ENCODE measurements around the gene SYNE2.

The SYNE2 gene

DNA sequence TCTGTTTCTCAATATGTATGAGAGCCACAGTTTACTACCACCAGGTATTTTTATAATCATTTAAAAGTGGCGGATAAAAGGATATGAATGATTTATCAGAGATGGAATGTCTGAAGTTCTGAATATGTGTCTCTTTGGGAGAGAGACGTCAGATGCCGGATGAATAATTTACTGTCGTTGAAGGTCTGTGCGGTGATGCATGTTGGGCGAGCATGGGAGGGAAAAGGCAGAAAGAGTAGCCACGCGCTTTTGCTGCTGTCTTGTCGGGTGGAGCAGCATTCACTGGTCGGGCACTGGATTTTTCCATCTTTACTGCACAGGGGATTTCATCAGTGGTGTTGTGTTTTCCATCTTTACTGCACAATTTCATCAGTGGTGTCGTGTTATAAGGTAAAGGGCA lies 65.6 kb downstream of the SYNE2 start:
- no peak for DNase-seq

GRCh38 chr14:63922696-63923421 lies 70.1 kb downstream of the SYNE2 start:
- no peak for DNase-seq

DNA sequence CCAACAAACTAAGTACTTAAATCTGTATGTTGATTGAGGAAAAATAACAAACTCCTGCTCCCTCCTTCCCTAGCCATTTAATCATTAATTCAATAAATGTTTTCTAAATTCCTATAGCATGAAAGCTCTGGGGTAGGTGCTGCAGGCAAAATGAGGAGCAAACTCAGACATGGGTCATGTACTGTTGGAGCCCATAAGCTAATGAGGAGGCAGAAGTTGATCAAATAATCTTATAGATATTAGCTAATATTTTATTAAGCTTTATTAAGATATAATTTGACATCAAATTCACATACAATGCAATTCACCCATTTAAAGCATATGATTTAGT lies 70.6 kb downstream of the SYNE2 start:
- DNase-seq: no peak

DNA sequence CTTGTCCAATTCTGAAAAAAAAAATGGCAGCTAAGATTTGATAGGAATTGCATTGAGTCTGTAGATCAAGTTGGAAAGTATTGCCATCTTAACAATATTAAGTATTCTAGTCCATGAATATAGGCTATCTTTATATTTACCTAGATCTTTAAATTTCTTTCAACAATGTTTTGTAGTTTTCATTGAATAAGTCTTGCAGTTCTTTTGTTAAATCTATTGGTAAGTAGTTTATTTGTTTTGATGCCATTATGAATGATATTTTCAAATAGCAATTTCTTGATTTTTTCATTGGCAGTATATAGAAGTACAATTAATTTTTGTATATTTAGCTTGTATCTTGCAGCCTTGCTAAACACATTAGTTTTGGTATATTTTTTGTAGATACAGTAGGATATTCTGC lies 71.6 kb downstream of the SYNE2 start:
- DNase-seq: no peak

- no peak for DNase-seq
Measured at GRCh38 chr14:63926641-63927040, 73.8 kb downstream of the SYNE2 start.

- no peak for DNase-seq
Measured at GRCh38 chr14:63928744-63929174, 76.0 kb downstream of the SYNE2 start.

- no peak for DNase-seq
Measured at GRCh38 chr14:63933110-63933509, 80.3 kb downstream of the SYNE2 start.

DNA sequence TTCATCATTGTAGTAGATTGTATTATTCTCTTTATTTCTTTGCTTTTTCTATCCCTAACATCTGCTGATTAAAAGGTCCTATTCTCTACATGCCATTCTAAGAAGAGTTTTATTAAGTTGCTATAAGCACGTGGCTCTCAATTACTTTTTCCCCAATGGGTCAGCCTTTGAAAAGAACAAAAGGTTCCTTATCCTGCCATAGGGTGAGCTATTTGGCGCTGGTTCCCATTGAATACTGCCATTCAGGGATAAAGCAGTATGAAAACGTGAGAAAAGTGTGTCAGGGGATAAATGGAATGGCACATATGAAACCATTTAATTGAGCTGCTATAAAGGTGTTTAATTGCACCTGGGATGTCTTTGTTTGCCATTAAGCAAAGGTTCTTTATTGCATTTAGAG lies 80.9 kb downstream of the SYNE2 start:
- no peak for DNase-seq

DNA sequence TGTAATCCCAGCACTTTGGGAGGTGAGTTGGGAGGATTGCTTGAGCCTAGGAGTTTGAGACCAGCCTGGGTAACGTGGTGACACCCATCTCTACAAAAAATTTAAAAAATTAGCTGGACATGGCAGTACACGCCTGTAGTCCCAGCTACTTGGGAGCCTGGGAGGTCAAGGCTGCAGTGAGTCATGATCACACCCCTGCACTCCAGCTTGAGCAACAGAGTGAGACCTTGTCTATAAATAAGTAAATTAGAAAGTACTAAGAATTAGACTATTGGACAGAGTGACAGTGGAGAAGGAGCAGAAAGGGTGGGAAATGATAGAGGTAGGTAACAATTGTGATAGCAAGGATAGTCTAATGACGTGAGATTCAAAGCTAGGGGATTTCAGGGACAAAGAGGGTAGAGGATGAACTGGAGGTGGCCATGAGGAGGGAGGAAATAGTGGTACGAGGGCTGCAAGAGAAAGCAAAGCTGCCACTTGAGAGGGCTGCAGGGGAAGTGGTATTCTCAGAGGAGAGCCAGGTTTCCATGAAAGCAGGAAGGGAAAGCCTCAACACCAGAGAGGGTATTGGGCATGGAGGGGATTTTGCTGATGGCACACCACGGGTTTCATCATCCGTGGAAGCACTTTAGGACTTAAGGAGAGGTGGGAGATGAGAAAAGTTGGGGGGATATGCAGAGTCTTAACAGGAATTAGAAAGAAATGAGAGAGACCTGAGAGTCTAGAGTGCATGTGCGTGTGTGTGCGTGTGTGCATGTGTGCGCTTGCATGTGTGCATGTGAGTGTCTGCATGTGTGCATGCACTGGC lies 85.6 kb downstream of the SYNE2 start:
- DNase-seq: no peak

DNA sequence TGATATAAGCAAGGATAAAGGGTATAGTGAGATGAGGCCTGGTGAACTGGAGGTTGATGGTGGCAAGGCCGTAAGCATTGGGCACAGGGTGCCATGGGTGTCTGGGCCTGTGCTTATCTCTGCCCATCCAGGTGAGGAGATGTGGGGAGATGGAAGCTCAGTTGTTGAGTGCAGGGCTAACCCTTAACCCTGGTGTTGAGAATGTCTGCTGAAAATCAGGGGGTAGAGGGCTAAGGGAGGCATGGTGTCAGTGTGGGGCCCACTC lies 86.1 kb downstream of the SYNE2 start:
- DNase-seq: no peak

GRCh38 chr14:63940387-63940786 lies 87.6 kb downstream of the SYNE2 start:
- no peak for DNase-seq

- DNase-seq: no peak
Measured at GRCh38 chr14:63941023-63941422, 88.2 kb downstream of the SYNE2 start.

DNA sequence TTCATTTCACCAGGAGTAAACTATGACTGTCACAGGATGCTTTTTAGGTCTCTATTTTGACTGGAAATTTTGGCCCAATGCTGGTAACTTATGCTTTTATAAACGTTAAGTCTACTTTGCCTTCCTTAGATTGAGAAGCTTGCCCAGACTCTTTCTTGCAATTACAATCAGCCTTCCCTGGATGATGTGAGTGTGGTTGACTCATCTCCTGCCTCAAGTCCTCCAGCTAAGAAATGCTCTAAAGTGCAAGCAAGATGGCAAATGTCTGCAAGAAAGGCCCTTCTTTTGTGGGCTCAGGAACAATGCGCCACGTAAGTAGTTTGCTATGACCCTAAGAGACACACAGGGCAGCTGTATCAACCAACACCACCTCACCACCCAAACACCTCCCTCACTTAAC lies 96.9 kb downstream of the SYNE2 start:
- DNase-seq: no peak

GRCh38 chr14:63951021-63951420 lies 98.2 kb downstream of the SYNE2 start:
- no peak for DNase-seq

DNA sequence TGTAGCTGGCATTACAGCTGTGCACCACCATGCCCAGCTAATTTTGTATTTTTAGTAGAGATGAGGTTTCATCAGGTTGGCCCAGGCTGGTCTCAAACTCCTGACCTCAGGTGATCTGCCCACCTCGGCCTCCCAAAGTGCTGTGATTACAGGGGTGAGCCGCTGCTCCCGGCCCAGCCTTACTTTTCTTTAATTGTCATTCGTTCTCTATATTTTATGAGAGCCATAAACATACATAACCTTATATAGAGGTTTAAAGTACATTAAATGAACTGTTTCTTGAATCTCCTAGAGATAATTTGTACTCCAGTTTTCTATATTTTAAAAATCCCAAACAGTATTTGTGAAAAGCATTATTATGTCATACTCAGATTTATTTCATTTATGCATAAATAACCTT lies 98.6 kb downstream of the SYNE2 start:
- DNase-seq: no peak

- DNase-seq: no peak
Measured at GRCh38 chr14:63952053-63952932, 99.5 kb downstream of the SYNE2 start.

DNA sequence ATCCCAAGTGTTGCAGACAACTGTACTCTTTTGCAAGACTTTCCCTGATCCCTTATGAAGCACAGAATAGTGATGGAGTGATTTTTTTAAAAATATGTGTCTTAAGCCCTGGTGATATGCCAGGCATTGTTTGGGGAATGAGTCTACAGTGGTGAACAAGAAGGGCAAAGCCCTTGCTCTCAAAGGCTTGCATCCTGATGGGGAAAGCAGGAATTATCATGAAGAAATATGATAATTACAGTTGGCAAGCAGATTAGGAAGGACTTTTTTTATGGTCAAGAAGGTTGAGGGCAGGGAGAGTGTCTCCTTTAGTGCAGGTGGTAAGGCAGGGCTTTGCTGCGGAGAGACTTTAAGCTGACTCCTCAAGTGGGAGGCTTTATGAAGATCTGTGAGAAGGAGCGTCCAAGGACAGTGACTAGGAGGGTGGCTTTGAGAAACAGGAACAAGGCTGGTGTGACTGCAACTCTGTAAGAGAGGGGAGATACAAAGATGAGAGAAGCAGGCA lies 100.2 kb downstream of the SYNE2 start:
- no peak for DNase-seq

- DNase-seq: no peak
Measured at GRCh38 chr14:63956326-63956725, 103.5 kb downstream of the SYNE2 start.

DNA sequence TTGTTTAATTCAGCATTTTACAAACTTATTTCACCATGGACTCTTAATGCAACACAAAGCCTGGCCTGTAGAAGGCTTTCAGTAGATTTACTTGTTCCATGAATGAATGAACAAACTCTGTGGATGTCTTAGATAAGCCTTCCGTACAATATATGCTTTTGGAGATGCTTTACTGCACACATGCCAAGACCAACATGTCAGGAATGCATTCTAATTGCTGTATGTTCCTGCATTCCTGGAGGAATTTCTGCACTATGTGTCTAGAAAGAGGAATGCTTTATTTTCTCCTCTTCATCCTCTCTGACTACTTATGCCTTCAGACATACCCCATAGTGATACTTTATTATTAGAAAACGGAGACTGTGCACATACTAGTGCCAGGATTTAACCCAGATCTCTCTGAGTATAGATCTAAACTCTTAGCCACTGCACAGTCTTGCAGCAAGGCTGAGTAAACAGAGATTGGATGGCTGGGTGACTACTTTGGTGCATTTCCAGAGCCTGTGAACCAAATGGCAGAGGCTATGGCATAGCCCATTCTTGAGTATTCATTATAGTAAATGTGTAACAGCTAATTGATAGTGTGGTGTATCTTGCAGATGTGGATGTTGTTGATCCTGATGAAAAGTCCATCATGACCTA lies 108.2 kb downstream of the SYNE2 start:
- no peak for DNase-seq

DNA sequence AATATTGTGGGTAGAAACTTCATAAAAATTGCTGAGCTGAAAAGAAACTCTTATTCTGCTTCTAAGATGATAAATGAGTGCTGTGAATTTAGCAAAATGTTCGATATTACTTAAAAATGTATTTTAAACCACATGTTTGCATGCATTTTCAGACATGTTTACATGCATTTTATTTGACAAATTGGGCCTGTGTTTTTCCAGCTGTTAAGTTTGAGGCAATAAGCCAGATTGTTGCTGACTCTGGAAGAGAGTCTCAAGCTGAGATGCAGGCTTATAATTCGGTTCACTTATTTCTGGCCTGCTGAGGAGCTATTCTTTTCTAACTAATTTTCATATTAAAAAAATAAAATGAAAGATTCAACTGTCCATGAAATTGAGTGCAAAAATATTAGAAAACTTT lies 110.1 kb downstream of the SYNE2 start:
- DNase-seq: no peak

DNA sequence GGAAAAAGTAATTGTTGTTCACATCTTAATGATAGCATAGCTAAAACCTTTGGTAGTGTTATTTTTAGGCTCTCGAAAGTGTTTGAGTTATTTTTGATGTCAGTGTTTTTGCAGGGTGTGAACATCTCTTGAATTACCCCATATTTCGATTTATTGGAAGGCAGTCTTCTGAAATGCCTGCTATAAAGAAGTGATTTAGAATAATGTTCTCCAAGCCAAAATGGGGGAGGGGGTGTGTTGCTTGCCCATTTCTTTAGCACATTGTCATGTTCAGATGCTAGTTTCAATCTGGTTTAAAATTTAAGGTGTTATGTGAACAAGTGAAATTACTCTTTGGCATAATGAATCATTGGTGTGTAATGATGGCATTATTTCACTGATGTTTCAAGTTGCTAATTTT lies 110.6 kb downstream of the SYNE2 start:
- no peak for DNase-seq

DNA sequence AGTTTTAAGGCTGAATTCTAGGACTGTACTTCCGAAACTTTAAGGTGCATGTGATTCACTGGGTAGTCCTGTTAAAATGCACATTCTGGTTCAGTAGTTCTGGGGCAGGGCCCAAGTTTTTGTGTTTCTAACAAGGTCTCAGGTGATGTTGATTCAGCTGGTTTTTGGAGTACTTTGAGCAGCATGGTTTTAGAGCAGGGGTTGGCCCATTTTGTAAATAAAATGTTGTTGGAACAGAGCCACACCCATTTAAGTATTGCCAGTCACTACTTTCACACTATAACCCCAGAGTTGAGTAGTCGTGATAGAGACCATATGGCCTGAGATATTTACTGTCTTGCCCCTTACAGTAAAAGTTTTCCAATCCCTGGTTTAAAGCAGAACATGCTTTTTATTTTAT lies 111.3 kb downstream of the SYNE2 start:
- no peak for DNase-seq

DNA sequence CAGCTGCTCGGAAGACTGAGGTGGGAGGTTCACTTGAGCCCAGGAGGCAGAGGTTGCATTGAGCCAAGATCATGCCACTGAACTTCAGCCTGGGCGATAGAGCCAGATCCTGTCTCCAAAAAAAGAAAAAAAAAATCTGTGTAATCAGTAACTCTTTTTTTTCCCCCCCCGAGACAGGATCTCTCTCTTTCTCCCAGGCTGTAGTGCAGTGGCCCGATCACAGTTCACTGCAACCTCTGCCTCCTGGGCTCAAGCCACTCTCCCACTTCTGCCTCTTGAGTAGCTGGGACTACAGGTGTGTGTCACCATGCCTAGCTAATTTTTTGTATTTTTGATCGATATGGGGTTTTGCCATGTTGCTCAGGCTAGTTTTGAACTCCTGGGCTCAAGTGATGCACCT lies 113.6 kb downstream of the SYNE2 start:
- DNase-seq: no peak
